ENCODE measurements around the gene GNAZ.

- TF ChIP-seq ZBTB7A (IDR thresholded peaks at IDR 0.05; ENCODE audit: low read depth) (no peak), RAD21 (IDR thresholded peaks at IDR 0.05; ENCODE audit: low read depth) (no peak), TAF1 (IDR thresholded peaks at IDR 0.05; ENCODE audit: low read depth) (no peak), REST (IDR thresholded peaks at IDR 0.05; ENCODE audit: low read depth) (no peak), YY1 (IDR thresholded peaks at IDR 0.05; ENCODE audit: low read depth) (no peak), EP300 (IDR thresholded peaks at IDR 0.05; ENCODE audit: borderline replicate concordance) (no peak), EGR1 (IDR thresholded peaks at IDR 0.05) (no peak), NFIC (IDR thresholded peaks at IDR 0.05) (no peak), FOXM1 (IDR thresholded peaks at IDR 0.05; ENCODE audit: borderline replicate concordance, low read depth) (no peak), MAX (IDR thresholded peaks at IDR 0.05) (no peak), TEAD4 (IDR thresholded peaks at IDR 0.05) (no peak), CEBPB (IDR thresholded peaks at IDR 0.05) (no peak), CREB1 (IDR thresholded peaks at IDR 0.05; ENCODE audit: low read depth) (no peak)
- TF ChIP-seq, protein P1, sequence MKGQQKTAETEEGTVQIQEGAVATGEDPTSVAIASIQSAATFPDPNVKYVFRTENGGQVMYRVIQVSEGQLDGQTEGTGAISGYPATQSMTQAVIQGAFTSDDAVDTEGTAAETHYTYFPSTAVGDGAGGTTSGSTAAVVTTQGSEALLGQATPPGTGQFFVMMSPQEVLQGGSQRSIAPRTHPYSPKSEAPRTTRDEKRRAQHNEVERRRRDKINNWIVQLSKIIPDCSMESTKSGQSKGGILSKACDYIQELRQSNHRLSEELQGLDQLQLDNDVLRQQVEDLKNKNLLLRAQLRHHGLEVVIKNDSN (IDR thresholded peaks at IDR 0.05) = no peak
Measured at GRCh38 chr22:23091760-23092159, 21.4 kb downstream of the GNAZ start.

All from Ishikawa (cell line).